HepG2 (cell line): Measurements from ENCODE around the gene TAF3. TPM values are rescaled to one million over a fixed set of nuclear protein-coding genes. Genes with fewer than 3 reads are reported as not detected.

ENCODE experiments used
- ATAC-seq: fragments of 200-7000 bp; cut with Tn5 transposase; 3 replicates; pipeline ENCODE4 v1.9.1; 2020; ENCODE audit warnings: mild to moderate bottlenecking, moderate library complexity
- BruUV-seq: library from RNA; stranded (reverse); fragments of 400-500 nt; replicated peaks from 2 replicates; lab custom pipeline; 2021; lab: Mats Ljungman, UMichigan
- CTCF ChIA-PET: fragments of 300-600 bp; formaldehyde crosslinking; extraction: SDS; loops from one replicate; lab custom pipeline; 2021; ENCODE audit warnings: low total read pairs, inconsistent platforms, low intra/inter-chr PET ratio; lab: Yijun Ruan, JAX
- POLR2A ChIA-PET: fragments of 350-600 bp; sonication (Branson Sonifier 250); formaldehyde crosslinking; loops from one replicate; lab custom pipeline; 2020; ENCODE audit warnings: antibody characterized with exemption, inconsistent platforms; lab: Yijun Ruan, JAX
- DNase-seq: peaks from one replicate; pipeline ENCODE4 v3.0.0-alpha.2; 2015; ENCODE audit warnings: low spot score
- FAIRE-seq: peaks from 3 replicates; lab custom pipeline; 2011; peaks lifted over from hg19 to GRCh38; lab: Jason Lieb, UNC
- H2AFZ ChIP-seq: one replicate; pipeline ENCODE4 v1.6.1; 2011; ENCODE audit warnings: low read length, inconsistent platforms
- H3K27ac ChIP-seq: fragments of 300-600 bp; 3 replicates; pipeline ENCODE4 v1.8.0; 2011; ENCODE audit warnings: mixed run types, mild to moderate bottlenecking, mixed read lengths, low read length, inconsistent platforms; ENCODE audit not compliant: insufficient read depth; ENCODE audit errors: extremely low read length
- H3K27me3 ChIP-seq, 2 experiments: fragments of 200-600 bp in 1 of 2; 2 replicates in 1 of 2; 3 replicates in 1 of 2; pipeline versions ENCODE4 v1.6.0 to v1.8.0; 2011; ENCODE audit warnings: low read length in 2 of 2, mild to moderate bottlenecking in 2 of 2, moderate library complexity in 2 of 2, inconsistent platforms in 1 of 2; ENCODE audit not compliant: insufficient read depth in 2 of 2, control insufficient read depth in 1 of 2
- H3K36me3 ChIP-seq, 2 experiments: fragments of 200-600 bp in 1 of 2; replicated peaks in 1 of 2; 2 replicates in 1 of 2; 3 replicates in 1 of 2; pipeline versions ENCODE4 v1.5.1 to v1.8.0; 2011; ENCODE audit warnings: low read length in 2 of 2, inconsistent platforms in 1 of 2; ENCODE audit not compliant: insufficient read depth in 2 of 2, control insufficient read depth in 1 of 2
- H3K4me1 ChIP-seq: 2 replicates; pipeline ENCODE4 v1.5.1; 2012; ENCODE audit warnings: low read length, inconsistent platforms; ENCODE audit not compliant: insufficient read depth
- H3K4me2 ChIP-seq: 2 replicates; pipeline ENCODE4 v1.6.0; 2011; ENCODE audit warnings: low read depth, low read length, inconsistent platforms
- H3K4me3 ChIP-seq, 3 experiments: fragments of 200-600 bp in 1 of 3; sonication (generic), shearing (Covaris generic) in 1 of 3; replicated peaks in 1 of 3; 2 replicates each; pipeline ENCODE4 v1.5.1; 2011 to 2016; ENCODE audit warnings: low read length in 3 of 3, inconsistent platforms in 2 of 3, low read depth in 2 of 3, mild to moderate bottlenecking in 2 of 3, control low read depth in 1 of 3, mixed read lengths in 1 of 3; ENCODE audit not compliant: insufficient read depth in 1 of 3
- H3K79me2 ChIP-seq: one replicate; pipeline ENCODE4 v1.6.1; 2011; ENCODE audit warnings: low read length, inconsistent platforms; ENCODE audit not compliant: insufficient read depth
- H3K9ac ChIP-seq: 2 replicates; pipeline ENCODE4 v1.6.0; 2011; ENCODE audit warnings: mild to moderate bottlenecking, low read depth, low read length, inconsistent platforms; ENCODE audit not compliant: insufficient read depth
- H3K9me3 ChIP-seq: 2 replicates; pipeline ENCODE4 v1.5.1; 2012; ENCODE audit warnings: mild to moderate bottlenecking, low read length
- H4K20me1 ChIP-seq: 2 replicates; pipeline ENCODE4 v1.6.0; 2011; ENCODE audit warnings: inconsistent platforms, mild to moderate bottlenecking, low read length, moderate library complexity; ENCODE audit not compliant: insufficient read depth
- EED ChIP-seq: sonication (generic); formaldehyde crosslinking; IDR thresholded peaks from 2 replicates; pipeline ENCODE4 v1.5.0; 2020; ENCODE audit warnings: mild to moderate bottlenecking, missing genetic modification reagents
- FOXK2 ChIP-seq: fragments of 450-650 bp; IDR thresholded peaks from 2 replicates; pipeline ENCODE4 v1.6.1; 2016
- HNRNPH1 ChIP-seq: fragments of 200-400 bp; formaldehyde crosslinking; optimal IDR thresholded peaks from 2 replicates; pipeline ENCODE3; 2017; ENCODE audit warnings: mild to moderate bottlenecking, low read depth, low read length
- KAT7 ChIP-seq: IDR thresholded peaks from 2 replicates; pipeline ENCODE4 v1.6.1; 2018; ENCODE audit warnings: borderline replicate concordance, missing compliant biosample characterization
- MIER3 ChIP-seq: IDR thresholded peaks from 2 replicates; pipeline ENCODE4 v1.6.1; 2016; ENCODE audit warnings: missing compliant biosample characterization, borderline replicate concordance
- MZF1 ChIP-seq: sonication (generic); formaldehyde crosslinking; IDR thresholded peaks from 2 replicates; pipeline ENCODE4 v1.8.1; 2023; ENCODE audit warnings: mild to moderate bottlenecking, missing genetic modification reagents, borderline replicate concordance
- PAWR ChIP-seq: sonication (generic); formaldehyde crosslinking; IDR thresholded peaks from 2 replicates; pipeline ENCODE4 v1.4.0; 2020; ENCODE audit warnings: missing genetic modification reagents, mild to moderate bottlenecking, borderline replicate concordance
- POLR2A ChIP-seq, 2 experiments: IDR thresholded peaks; 2 replicates each; pipeline ENCODE4 v1.6.1; 2011; ENCODE audit warnings: low read depth in 2 of 2, low read length in 2 of 2, mild to moderate bottlenecking in 1 of 2, moderate library complexity in 1 of 2; ENCODE audit not compliant: insufficient read depth in 1 of 2
- RARG ChIP-seq: sonication (generic); formaldehyde crosslinking; IDR thresholded peaks from 2 replicates; pipeline ENCODE4 v1.4.0; 2020; ENCODE audit warnings: low read depth, mild to moderate bottlenecking, missing genetic modification reagents
- SYNCRIP ChIP-seq: fragments of 200-400 bp; formaldehyde crosslinking; IDR thresholded peaks from 2 replicates; pipeline ENCODE4 v1.6.1; 2018; ENCODE audit warnings: mild to moderate bottlenecking, low read depth, low read length; ENCODE audit not compliant: insufficient read depth
- ZFP62 ChIP-seq: sonication (generic); formaldehyde crosslinking; IDR thresholded peaks from 2 replicates; pipeline ENCODE4 v1.4.0; 2020; ENCODE audit warnings: missing genetic modification reagents
- ZNF138 ChIP-seq: sonication (generic); formaldehyde crosslinking; IDR thresholded peaks from 2 replicates; pipeline ENCODE4 v1.5.0; 2020; ENCODE audit warnings: mild to moderate bottlenecking, low read depth, missing genetic modification reagents
- ZNF546 ChIP-seq: sonication (generic); formaldehyde crosslinking; conservative IDR thresholded peaks from 2 replicates; pipeline ENCODE4 v1.8.1; 2023; ENCODE audit warnings: mild to moderate bottlenecking, missing genetic modification reagents
- ZNF674 ChIP-seq: sonication (generic); formaldehyde crosslinking; IDR thresholded peaks from 2 replicates; pipeline ENCODE4 v1.5.0; 2020; ENCODE audit warnings: low read depth, mild to moderate bottlenecking, missing genetic modification reagents
- ZZZ3 ChIP-seq: sonication (generic); formaldehyde crosslinking; IDR thresholded peaks from 2 replicates; pipeline ENCODE4 v1.4.0; 2020; ENCODE audit warnings: missing genetic modification reagents, mild to moderate bottlenecking, borderline replicate concordance
- WGBS: methylation state at CpG from one replicate; pipeline ENCODE4 v1.1.6; 2017; ENCODE audit warnings: low lambda C conversion rate; 5-methylcytosine and 5-hydroxymethylcytosine counted together
- in situ Hi-C: cut with HindIII; loops from 2 replicates; pipeline ENCODE4 v1.10.0; 2017; ENCODE audit warnings: low pct_unique_long_range_greater_than_20kb; ENCODE audit not compliant: extremely low pct_ligation_motif_present
- intact Hi-C: fragments of 100-400 bp; cut with micrococcal nuclease; formaldehyde crosslinking; loops from one replicate; pipeline ENCODE4 v1.10.0; 2022; ENCODE audit not compliant: unreplicated experiment
- polyA plus RNA-seq, 8 experiments: library from polyadenylated mRNA; depleted of rRNA in 3 of 8; stranded (reverse) in 7 of 8; unstranded in 1 of 8; fragments of >200 nt; fragmentation: Illumina TruSeq in 4 of 8; extraction: Trizol in 4 of 8; gene quantifications; 2 replicates each; pipeline versions ENCODE4 v1.2.1 to v1.2.3, GENCODE V29; 2011 to 2016; ENCODE audit warnings: low read depth in 4 of 8, missing spikeins in 1 of 8, mixed read lengths in 1 of 8; ENCODE audit not compliant: insufficient read depth in 1 of 8
- total RNA-seq, 5 experiments: library from RNA; depleted of rRNA; stranded (reverse); fragments of >200 nt; fragmentation: Illumina TruSeq; extraction: Trizol; gene quantifications; 2 replicates each; pipeline ENCODE4 v1.2.3, GENCODE V29; 2016; ENCODE audit warnings: low read depth in 1 of 5
- TF ChIP-seq, protein P1 (sequence below): sonication (generic); formaldehyde crosslinking; IDR thresholded peaks from 2 replicates; pipeline ENCODE4 v1.4.0; 2020; ENCODE audit warnings: missing genetic modification reagents
- TF ChIP-seq, protein P2 (sequence below): sonication (generic); formaldehyde crosslinking; conservative IDR thresholded peaks from 2 replicates; pipeline ENCODE4 v1.4.0; 2020; ENCODE audit warnings: missing genetic modification reagents

Gene TAF3
- total and polyA plus RNA-seq, 2 of the 13 experiments (the other 11 are each of a cell fraction or from before 2014, with no cell fraction given), result 1.7 to 2.9 TPM

DNA sequence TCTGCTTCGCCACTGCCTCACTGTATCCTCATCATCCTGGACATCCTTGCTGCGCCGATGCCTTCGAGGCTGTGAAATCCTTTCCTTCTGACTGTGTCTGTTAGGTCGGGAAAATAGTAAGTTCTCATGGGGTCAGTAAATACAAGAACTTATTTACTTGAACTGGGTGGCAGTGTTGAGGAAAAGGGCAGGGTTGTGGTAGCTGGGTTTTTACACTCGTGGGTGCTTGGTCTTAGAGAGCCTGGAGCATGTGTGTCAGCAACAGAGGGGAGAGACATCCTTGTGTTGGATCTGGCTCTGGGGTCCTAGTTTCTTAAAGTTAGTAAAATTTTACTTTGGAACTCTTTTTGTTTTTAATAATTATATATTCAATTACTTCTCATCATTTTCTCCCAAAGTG is 123.3 kb downstream of the TAF3 start:
- WGBS, result 90% methylated on average over 6 of the region's 6 CpGs
- Histone ChIP-seq H3K27me3 (no peaks in the 10 kb centered on the region), H3K36me3 (no peaks in the 10 kb centered on the region), H3K9ac (no peak overlapping the region), H3K4me1 (peaks cover 54% of the 10 kb centered on the region), H3K4me2 (no peak overlapping the region), H2AFZ (no peak overlapping the region), H3K79me2 (peaks cover 3% of the 10 kb centered on the region), H4K20me1 (no peaks in the 10 kb centered on the region), H3K4me3 (no peak overlapping the region), H3K9me3 (no peaks in the 10 kb centered on the region), H3K27ac (no peak overlapping the region)
- intact Hi-C loops, result no loop called here
- DNase-seq, result no peak
- in situ Hi-C loops, result no loop called here
- no TSS peak for BruUV-seq
- TF ChIP-seq FOXK2, result no peak
- no peak for TF ChIP-seq ZNF546
- ChIA-PET POLR2A (interaction anchor here (2.5 kb wide), 1 partner anchor 9 kb away, joined by 12 read pairs; no protein-coding TSS in a partner anchor), CTCF (no interaction called here)
- no peak for FAIRE-seq
- ATAC-seq, result no peak

DNA sequence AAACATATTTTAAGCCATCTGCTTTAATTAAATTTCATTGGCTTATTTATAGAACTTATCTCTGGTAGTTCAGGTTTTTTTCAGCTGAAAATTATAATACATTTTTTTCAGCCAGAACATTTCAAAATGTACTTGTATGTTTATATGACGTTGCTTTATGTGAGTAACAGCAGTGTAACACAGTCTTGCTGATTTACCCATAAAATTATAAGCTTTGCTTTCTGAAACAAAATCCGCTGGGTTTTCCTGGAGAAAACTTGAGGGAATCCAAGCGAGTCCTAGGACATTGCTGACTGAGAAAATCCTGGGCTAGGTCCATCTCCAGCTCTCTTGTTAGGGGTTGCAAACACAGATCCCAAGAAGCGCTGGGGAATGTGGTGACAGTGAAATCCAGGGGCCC is 124.0 kb downstream of the TAF3 start:
- BruUV-seq, result no TSS peak
- Histone ChIP-seq H3K79me2 (peaks cover 3% of the 10 kb centered on the region), H3K4me2 (peak overlapping the region; percentile 91), H3K27me3 (no peaks in the 10 kb centered on the region), H3K9ac (peak overlapping the region; percentile 49; the same call in 1 of the 2 replicates), H3K36me3 (no peaks in the 10 kb centered on the region), H3K27ac (peak overlapping the region; percentile 71), H3K9me3 (no peaks in the 10 kb centered on the region), H2AFZ (no peak overlapping the region), H4K20me1 (no peaks in the 10 kb centered on the region), H3K4me1 (peaks cover 54% of the 10 kb centered on the region), H3K4me3 (peak overlapping the region in 1 of 3 experiments; percentile 55; a peak in 2 of 6 replicates)
- ChIA-PET CTCF (no interaction called here), POLR2A (interaction anchor here (2.5 kb wide), 1 partner anchor 10 kb away, joined by 12 read pairs; no protein-coding TSS in a partner anchor)
- WGBS, result 86% methylated on average over 4 of the region's 4 CpGs
- intact Hi-C loops (loop anchor here (1.0 to 2.0 kb wide), 2 partner anchors 10 to 34 kb away; no protein-coding TSS in a partner anchor), in situ Hi-C loops (no loop called here)
- FAIRE-seq (no peak), ATAC-seq (peak; percentile 26), DNase-seq (no peak)
- TF ChIP-seq MZF1 (CRISPR knock-in tag), result no peak
- no peak for TF ChIP-seq RARG (CRISPR knock-in tag)
- TF ChIP-seq EED, result no peak
- no peak for TF ChIP-seq ZNF674 (CRISPR knock-in tag)
- TF ChIP-seq ZZZ3, result no peak
- TF ChIP-seq HNRNPH1, result no peak
- no peak for TF ChIP-seq SYNCRIP
- TF ChIP-seq ZFP62 (CRISPR knock-in tag), result no peak
- TF ChIP-seq ZNF138 (CRISPR knock-in tag), result no peak
- TF ChIP-seq POLR2A (IDR thresholded peaks at IDR 0.05; ENCODE audit: insufficient read depth in 1 of 2, low read depth in 2 of 2, low read length in 2 of 2), result no peak
- no peak for TF ChIP-seq MIER3
- TF ChIP-seq PAWR (CRISPR knock-in tag), result no peak
- TF ChIP-seq, protein P1, sequence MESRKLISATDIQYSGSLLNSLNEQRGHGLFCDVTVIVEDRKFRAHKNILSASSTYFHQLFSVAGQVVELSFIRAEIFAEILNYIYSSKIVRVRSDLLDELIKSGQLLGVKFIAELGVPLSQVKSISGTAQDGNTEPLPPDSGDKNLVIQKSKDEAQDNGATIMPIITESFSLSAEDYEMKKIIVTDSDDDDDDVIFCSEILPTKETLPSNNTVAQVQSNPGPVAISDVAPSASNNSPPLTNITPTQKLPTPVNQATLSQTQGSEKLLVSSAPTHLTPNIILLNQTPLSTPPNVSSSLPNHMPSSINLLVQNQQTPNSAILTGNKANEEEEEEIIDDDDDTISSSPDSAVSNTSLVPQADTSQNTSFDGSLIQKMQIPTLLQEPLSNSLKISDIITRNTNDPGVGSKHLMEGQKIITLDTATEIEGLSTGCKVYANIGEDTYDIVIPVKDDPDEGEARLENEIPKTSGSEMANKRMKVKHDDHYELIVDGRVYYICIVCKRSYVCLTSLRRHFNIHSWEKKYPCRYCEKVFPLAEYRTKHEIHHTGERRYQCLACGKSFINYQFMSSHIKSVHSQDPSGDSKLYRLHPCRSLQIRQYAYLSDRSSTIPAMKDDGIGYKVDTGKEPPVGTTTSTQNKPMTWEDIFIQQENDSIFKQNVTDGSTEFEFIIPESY (CRISPR knock-in tag), result no peak
- no peak for TF ChIP-seq KAT7 (CRISPR knock-in tag)
- TF ChIP-seq, protein P2, sequence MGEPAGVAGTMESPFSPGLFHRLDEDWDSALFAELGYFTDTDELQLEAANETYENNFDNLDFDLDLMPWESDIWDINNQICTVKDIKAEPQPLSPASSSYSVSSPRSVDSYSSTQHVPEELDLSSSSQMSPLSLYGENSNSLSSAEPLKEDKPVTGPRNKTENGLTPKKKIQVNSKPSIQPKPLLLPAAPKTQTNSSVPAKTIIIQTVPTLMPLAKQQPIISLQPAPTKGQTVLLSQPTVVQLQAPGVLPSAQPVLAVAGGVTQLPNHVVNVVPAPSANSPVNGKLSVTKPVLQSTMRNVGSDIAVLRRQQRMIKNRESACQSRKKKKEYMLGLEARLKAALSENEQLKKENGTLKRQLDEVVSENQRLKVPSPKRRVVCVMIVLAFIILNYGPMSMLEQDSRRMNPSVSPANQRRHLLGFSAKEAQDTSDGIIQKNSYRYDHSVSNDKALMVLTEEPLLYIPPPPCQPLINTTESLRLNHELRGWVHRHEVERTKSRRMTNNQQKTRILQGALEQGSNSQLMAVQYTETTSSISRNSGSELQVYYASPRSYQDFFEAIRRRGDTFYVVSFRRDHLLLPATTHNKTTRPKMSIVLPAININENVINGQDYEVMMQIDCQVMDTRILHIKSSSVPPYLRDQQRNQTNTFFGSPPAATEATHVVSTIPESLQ (CRISPR knock-in tag), result no peak
